HUES6 (cell line): ENCODE measurements around the gene PLA2G1B.

Experiments used
- H3K27ac ChIP-seq: 2 replicates; pipeline ENCODE4 v1.7.0; 2013; ENCODE audit warnings: low read depth, mild to moderate bottlenecking, low read length, inconsistent platforms
- H3K27me3 ChIP-seq: 2 replicates; pipeline ENCODE4 v1.6.1; 2013; ENCODE audit warnings: low read length; ENCODE audit not compliant: control insufficient read depth, insufficient read depth
- H3K36me3 ChIP-seq: 2 replicates; pipeline ENCODE4 v1.6.1; 2013; ENCODE audit warnings: low read length; ENCODE audit not compliant: control insufficient read depth, insufficient read depth
- H3K4me1 ChIP-seq: 2 replicates; pipeline ENCODE4 v1.6.1; 2013; ENCODE audit warnings: low read length; ENCODE audit not compliant: control insufficient read depth, insufficient read depth
- H3K4me3 ChIP-seq: 2 replicates; pipeline ENCODE4 v1.5.1; 2013; ENCODE audit warnings: low read depth, low read length
- H3K9ac ChIP-seq: one replicate; pipeline ENCODE4 v1.6.1; 2013; ENCODE audit warnings: mild to moderate bottlenecking, low read length
- H3K9me3 ChIP-seq: 2 replicates; pipeline ENCODE4 v1.6.1; 2013; ENCODE audit warnings: low read depth, low read length; ENCODE audit not compliant: control insufficient read depth, insufficient read depth

The PLA2G1B gene

DNA sequence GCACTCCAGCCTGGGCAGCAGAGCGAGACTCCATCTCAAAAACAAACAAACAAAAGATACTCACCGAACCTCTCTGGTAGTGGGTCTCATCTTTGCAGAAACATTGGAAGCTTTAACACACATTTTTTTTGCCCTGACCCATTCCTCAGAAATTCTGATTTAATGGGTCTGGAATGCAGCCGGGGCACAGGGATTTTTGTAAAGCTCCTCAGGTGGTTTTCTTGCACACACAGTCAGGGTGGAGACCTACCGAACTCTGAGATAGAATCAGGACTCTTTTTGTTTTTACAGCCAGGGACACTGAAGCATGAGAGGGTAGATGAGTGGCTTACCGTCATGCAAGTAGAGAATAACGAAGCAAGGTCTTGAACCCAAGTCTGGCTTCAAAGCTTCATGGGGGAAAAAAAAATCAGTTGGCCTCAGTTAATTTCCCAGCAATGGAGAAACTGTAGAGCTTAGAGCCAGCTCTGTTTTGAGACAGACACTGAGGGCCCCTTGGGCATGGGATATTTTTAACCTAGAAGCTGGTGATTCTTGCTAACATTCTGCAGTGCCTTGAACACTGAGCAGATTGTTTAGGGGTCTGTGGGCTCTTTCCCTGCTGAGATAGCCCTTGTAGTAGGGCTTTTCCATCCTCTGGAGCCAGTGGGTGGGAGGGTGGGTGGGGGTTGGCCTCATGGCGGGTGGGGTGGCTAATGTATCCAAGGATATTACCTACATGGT is 40.6 kb downstream of the PLA2G1B start:
- no peak overlapping the region for H3K4me3 ChIP-seq
- no peaks in the 10 kb centered on the region for H3K27me3 ChIP-seq
- H3K27ac ChIP-seq, result no peak overlapping the region
- no peaks in the 10 kb centered on the region for H3K36me3 ChIP-seq
- peak overlapping the region; percentile 28 for H3K9ac ChIP-seq
- H3K4me1 ChIP-seq, result peaks cover 17% of the 10 kb centered on the region; the same call in 1 of the 2 replicates
- H3K9me3 ChIP-seq, result no peaks in the 10 kb centered on the region

DNA sequence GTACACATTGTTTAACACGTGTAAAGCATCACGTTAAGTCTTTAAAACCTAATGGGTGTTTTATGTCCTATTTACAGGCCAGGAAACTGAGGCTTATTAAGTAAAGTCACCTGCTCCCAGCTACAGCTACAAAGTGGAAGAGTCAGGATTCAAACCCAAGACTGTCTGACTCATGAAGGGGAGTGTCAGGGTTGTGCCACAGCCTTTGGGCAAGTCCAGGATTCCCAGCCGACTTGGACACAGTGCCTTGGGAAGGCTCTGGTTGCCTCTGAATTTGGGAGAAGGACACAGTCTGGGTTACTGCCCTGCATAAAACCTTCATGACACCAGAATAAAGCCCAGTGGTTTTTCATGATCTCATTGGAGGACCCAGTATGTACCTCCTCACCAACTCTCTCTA is 43.2 kb downstream of the PLA2G1B start:
- Histone ChIP-seq H3K4me3 (no peak overlapping the region), H3K9ac (no peak overlapping the region), H3K36me3 (no peaks in the 10 kb centered on the region), H3K4me1 (peaks cover 12% of the 10 kb centered on the region; the same call in 1 of the 2 replicates), H3K27me3 (no peaks in the 10 kb centered on the region), H3K9me3 (peaks cover under 1% of the 10 kb centered on the region; the same call in 1 of the 2 replicates), H3K27ac (no peak overlapping the region)

DNA sequence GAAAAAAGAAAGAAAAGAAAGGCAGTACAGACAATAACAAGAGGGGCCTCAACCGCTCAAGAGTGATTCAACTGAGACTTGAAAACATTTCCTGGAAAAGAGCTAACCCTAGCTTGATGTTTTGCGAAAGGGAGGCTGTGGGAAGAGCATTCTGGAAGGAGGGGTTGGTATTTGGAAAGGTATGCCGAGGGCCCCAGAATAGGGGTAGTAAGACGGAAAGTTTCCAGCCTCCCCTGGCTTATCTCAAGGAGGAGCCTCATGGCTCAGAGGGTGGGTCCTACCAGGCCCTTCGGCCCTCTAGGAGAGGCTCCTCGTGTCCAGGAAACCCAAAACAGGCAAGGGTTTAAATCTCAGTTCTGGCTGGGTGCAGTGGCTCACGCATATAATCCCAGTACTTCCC is 44.3 kb downstream of the PLA2G1B start:
- no peaks in the 10 kb centered on the region for H3K27me3 ChIP-seq
- peaks cover 12% of the 10 kb centered on the region; the same call in 1 of the 2 replicates for H3K4me1 ChIP-seq
- no peak overlapping the region for H3K9ac ChIP-seq
- peaks cover 9% of the 10 kb centered on the region for H3K9me3 ChIP-seq
- no peaks in the 10 kb centered on the region for H3K36me3 ChIP-seq
- no peak overlapping the region for H3K4me3 ChIP-seq
- H3K27ac ChIP-seq, result no peak overlapping the region

DNA sequence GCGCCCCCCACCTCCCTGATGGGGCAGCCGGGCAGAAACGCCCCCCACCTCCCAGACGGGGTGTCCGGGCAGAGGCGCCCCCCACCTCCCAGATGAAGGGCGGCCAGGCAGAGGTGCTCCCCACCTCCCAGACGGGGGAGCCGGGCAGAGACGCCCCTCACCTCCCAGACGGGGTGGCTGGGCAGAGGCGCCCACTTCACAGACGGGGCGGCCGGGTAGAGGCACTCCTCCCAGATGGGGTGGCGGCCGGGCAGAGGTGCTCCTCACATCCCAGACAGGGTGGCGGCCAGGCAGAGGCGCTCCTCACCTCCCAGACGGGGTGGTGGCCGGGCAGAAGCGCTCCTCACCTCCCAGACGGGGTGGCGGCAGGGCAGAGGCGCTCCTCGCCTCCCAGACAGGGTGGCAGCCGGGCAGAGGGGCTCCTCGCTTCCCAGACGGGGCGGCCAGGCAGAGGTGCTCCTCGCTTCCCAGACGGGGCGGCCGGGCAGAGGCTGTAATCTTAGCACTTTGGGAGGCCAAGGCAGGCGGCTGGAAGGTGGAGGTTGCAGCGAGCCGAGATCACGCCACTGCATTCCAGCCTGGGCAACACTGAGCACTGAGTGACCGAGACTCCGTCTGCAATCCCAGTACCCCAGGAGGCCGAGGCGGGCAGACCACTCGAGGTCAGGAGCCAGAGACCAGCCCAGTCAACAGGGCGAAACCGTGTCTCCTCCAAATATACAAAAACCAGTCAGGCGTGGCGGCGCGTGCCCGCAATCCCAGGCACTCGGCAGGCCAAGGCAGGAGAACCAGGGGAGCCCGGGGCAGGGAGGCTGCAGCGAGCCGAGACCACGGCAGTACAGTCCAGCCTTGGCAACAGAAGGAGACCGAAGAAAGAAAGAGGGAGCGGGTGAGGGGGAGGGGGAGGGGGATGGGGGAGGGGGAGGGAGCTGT is 49.2 kb downstream of the PLA2G1B start:
- H3K4me1 ChIP-seq, result 0 out of 2 replicates have a peak, but pooled peaks cover 6% of the 10 kb centered on the region
- no peak overlapping the region for H3K4me3 ChIP-seq
- no peaks in the 10 kb centered on the region for H3K27me3 ChIP-seq
- no peak overlapping the region for H3K27ac ChIP-seq
- peaks cover 15% of the 10 kb centered on the region for H3K9me3 ChIP-seq
- no peak overlapping the region for H3K9ac ChIP-seq
- H3K36me3 ChIP-seq, result no peaks in the 10 kb centered on the region

DNA sequence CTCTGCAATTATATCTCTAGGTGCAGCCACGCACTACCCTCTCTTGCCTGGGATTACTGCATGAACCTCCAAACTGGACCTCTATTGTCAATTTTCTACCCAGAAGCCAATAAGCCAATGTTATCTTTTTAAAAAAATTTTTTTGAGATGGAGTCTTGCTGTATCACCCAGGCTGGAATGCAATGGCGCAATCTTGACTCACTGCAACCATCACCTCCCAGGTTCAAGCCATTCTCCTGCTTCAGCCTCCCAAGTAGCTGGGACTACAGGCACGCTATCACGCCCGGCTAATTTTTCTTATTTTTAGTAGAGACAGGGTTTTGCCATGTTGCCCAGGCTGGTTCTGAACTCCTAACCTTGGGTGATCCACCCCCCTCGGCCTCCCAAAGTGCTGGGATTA is 50.8 kb downstream of the PLA2G1B start:
- Histone ChIP-seq H3K27ac (no peak overlapping the region), H3K9ac (no peak overlapping the region)

More for the DNA sequence above, 50.8 kb downstream of the PLA2G1B start:
- Histone ChIP-seq H3K27me3 (no peaks in the 10 kb centered on the region), H3K36me3 (no peaks in the 10 kb centered on the region), H3K9me3 (peaks cover 15% of the 10 kb centered on the region), H3K4me3 (no peak overlapping the region), H3K4me1 (no peaks in the 10 kb centered on the region)
